ENCODE results near the gene ATP6V1A. TPM values are rescaled to one million over a fixed set of nuclear protein-coding genes. Genes with fewer than 3 reads are reported as not detected.

Gene ATP6V1A
- total RNA-seq, 1 experiment from 2014 or later: 96.4 TPM

GRCh38 chr3:113819866-113820265 is 73.0 kb downstream of the ATP6V1A start:
- Mint-ChIP-seq H3K27me3 (ENCODE audit: insufficient read depth, unreplicated experiment) (no peaks in the 10 kb centered on the region), H3K4me1 (ENCODE audit: low read depth, unreplicated experiment) (no peaks in the 10 kb centered on the region), H3K36me3 (ENCODE audit: insufficient read depth, unreplicated experiment) (no peaks in the 10 kb centered on the region), H3K27ac (ENCODE audit: unreplicated experiment) (no peak overlapping the region), H3K4me3 (ENCODE audit: unreplicated experiment) (no peak overlapping the region), H3K9me3 (ENCODE audit: unreplicated experiment) (no peaks in the 10 kb centered on the region)
- Histone ChIP-seq H3K4me3 (ENCODE audit: low read depth, low read length) (no peak overlapping the region), H3K4me1 (no peaks in the 10 kb centered on the region), H3K27me3 (replicated peaks; ENCODE audit: control insufficient read depth, insufficient read depth, low read length) (no peaks in the 10 kb centered on the region), H3K36me3 (ENCODE audit: control insufficient read depth, insufficient read depth, low read length) (no peaks in the 10 kb centered on the region), H3K9me3 (no peaks in the 10 kb centered on the region)
- DNase-seq: no peak
- ChIA-PET CTCF (interaction anchor here (0.7 kb wide), 1 partner anchor 14 kb away, joined by 5 read pairs; no protein-coding TSS in a partner anchor), POLR2A (interaction anchor here (0.6 kb wide), 1 partner anchor 413 kb away, joined by 3 read pairs; no protein-coding TSS in a partner anchor)
- intact Hi-C loops (cut with micrococcal nuclease; ENCODE audit: unreplicated experiment): no loop called here
- no TSS peak for BruUV-seq (replicated peaks)
- TF ChIP-seq CTCF (IDR thresholded peaks at IDR 0.05; ENCODE audit: insufficient read depth in 1 of 2, low read depth in 1 of 2, low read length in 1 of 2, severe bottlenecking in 1 of 2, unreplicated experiment in 1 of 2): no peak

- no peaks in the 10 kb centered on the region for H3K27me3 Mint-ChIP-seq (ENCODE audit: insufficient read depth, unreplicated experiment)
- Histone ChIP-seq H3K4me3 (ENCODE audit: low read depth, low read length) (no peak overlapping the region), H3K36me3 (ENCODE audit: control insufficient read depth, insufficient read depth, low read length) (no peaks in the 10 kb centered on the region), H3K27me3 (replicated peaks; ENCODE audit: control insufficient read depth, insufficient read depth, low read length) (no peaks in the 10 kb centered on the region), H3K9me3 (no peaks in the 10 kb centered on the region), H3K4me1 (no peaks in the 10 kb centered on the region)
- no peak overlapping the region for H3K27ac Mint-ChIP-seq (ENCODE audit: unreplicated experiment)
- no peak overlapping the region for H3K4me3 Mint-ChIP-seq (ENCODE audit: unreplicated experiment)
- POLR2A ChIA-PET: no interaction called here
- CTCF ChIA-PET: interaction anchor here (0.7 to 1.2 kb wide), 3 partner anchors 10 to 80 kb away, joined by 3 to 4 read pairs (median 3); no protein-coding TSS in a partner anchor
- peak in 1 of 2 experiments; percentile 9 for DNase-seq
- peak in 1 of 2 experiments; percentile 11 for TF ChIP-seq CTCF (IDR thresholded peaks at IDR 0.05; ENCODE audit: insufficient read depth in 1 of 2, low read depth in 1 of 2, low read length in 1 of 2, severe bottlenecking in 1 of 2, unreplicated experiment in 1 of 2)
- H3K9me3 Mint-ChIP-seq (ENCODE audit: unreplicated experiment): no peaks in the 10 kb centered on the region
- H3K36me3 Mint-ChIP-seq (ENCODE audit: insufficient read depth, unreplicated experiment): no peaks in the 10 kb centered on the region
- intact Hi-C loops (cut with micrococcal nuclease; ENCODE audit: unreplicated experiment): no loop called here
- BruUV-seq (replicated peaks): no TSS peak
- no peaks in the 10 kb centered on the region for H3K4me1 Mint-ChIP-seq (ENCODE audit: low read depth, unreplicated experiment)
Measured at GRCh38 chr3:113825090-113825489, 78.3 kb downstream of the ATP6V1A start.

GRCh38 chr3:113828600-113828999 is 81.8 kb downstream of the ATP6V1A start:
- Mint-ChIP-seq H3K36me3 (ENCODE audit: insufficient read depth, unreplicated experiment) (no peaks in the 10 kb centered on the region), H3K4me3 (ENCODE audit: unreplicated experiment) (no peak overlapping the region), H3K27me3 (ENCODE audit: insufficient read depth, unreplicated experiment) (no peaks in the 10 kb centered on the region), H3K4me1 (ENCODE audit: low read depth, unreplicated experiment) (no peaks in the 10 kb centered on the region), H3K27ac (ENCODE audit: unreplicated experiment) (no peak overlapping the region), H3K9me3 (ENCODE audit: unreplicated experiment) (no peaks in the 10 kb centered on the region)
- CTCF ChIA-PET: no interaction called here
- Histone ChIP-seq H3K36me3 (ENCODE audit: control insufficient read depth, insufficient read depth, low read length) (no peaks in the 10 kb centered on the region), H3K4me1 (peaks cover 5% of the 10 kb centered on the region; the same call in 1 of the 2 replicates), H3K4me3 (ENCODE audit: low read depth, low read length) (no peak overlapping the region), H3K27me3 (replicated peaks; ENCODE audit: control insufficient read depth, insufficient read depth, low read length) (no peaks in the 10 kb centered on the region), H3K9me3 (peaks cover 8% of the 10 kb centered on the region; the same call in 1 of the 2 replicates)
- no peak for DNase-seq
- TF ChIP-seq CTCF (IDR thresholded peaks at IDR 0.05; ENCODE audit: insufficient read depth in 1 of 2, low read depth in 1 of 2, low read length in 1 of 2, severe bottlenecking in 1 of 2, unreplicated experiment in 1 of 2): no peak
- BruUV-seq (replicated peaks): no TSS peak
- POLR2A ChIA-PET: no interaction called here
- intact Hi-C loops (cut with micrococcal nuclease; ENCODE audit: unreplicated experiment): no loop called here

Measured in Caco-2 (cell line).